IMR-90 (cell line): ENCODE measurements around the gene COIL. TPM values are rescaled to one million over a fixed set of nuclear protein-coding genes. Genes with fewer than 3 reads are reported as not detected.

Experiments used
- ATAC-seq: fragments of 200-7000 bp; cut with Tn5 transposase; 2 replicates; pipeline ENCODE4 v1.9.1; 2020; ENCODE audit warnings: low read depth, mild to moderate bottlenecking, moderate library complexity
- BruUV-seq: library from RNA; stranded (reverse); fragments of 400-500 nt; replicated peaks from 2 replicates; lab custom pipeline; 2021; lab: Mats Ljungman, UMichigan
- CTCF ChIA-PET: fragments of 300-600 bp; formaldehyde crosslinking; extraction: SDS; loops from one replicate; lab custom pipeline; 2021; ENCODE audit warnings: antibody characterized with exemption; lab: Yijun Ruan, JAX
- POLR2A ChIA-PET: fragments of 300-600 bp; sonication (Branson Sonifier 250); formaldehyde crosslinking; loops from one replicate; lab custom pipeline; 2022; ENCODE audit warnings: antibody characterized with exemption; ENCODE audit not compliant: unreplicated experiment; lab: Charles Lee
- DNase-seq: peaks from one replicate; pipeline ENCODE4 v3.0.0; 2013
- H2AFZ ChIP-seq: replicated peaks from 2 replicates; pipeline ENCODE3; 2013; ENCODE audit warnings: low read length, mild to moderate bottlenecking; ENCODE audit not compliant: poor library complexity
- H2AK5ac ChIP-seq: 2 replicates; pipeline ENCODE4 v1.6.1; 2013; ENCODE audit warnings: low read depth, low read length, inconsistent platforms
- H2AK9ac ChIP-seq: replicated peaks from 2 replicates; pipeline ENCODE3; 2013; ENCODE audit warnings: mild to moderate bottlenecking, low read depth, low read length, moderate library complexity; ENCODE audit not compliant: poor library complexity
- H2BK120ac ChIP-seq: 2 replicates; pipeline ENCODE4 v1.6.1; 2013; ENCODE audit warnings: low read depth, low read length, inconsistent platforms
- H2BK15ac ChIP-seq: 3 replicates; pipeline ENCODE4 v1.6.1; 2013; ENCODE audit warnings: low read depth, low read length, inconsistent platforms
- H2BK20ac ChIP-seq: 2 replicates; pipeline ENCODE4 v1.6.1; 2013; ENCODE audit warnings: low read depth, mild to moderate bottlenecking, inconsistent platforms, low read length, moderate library complexity
- H2BK5ac ChIP-seq: 2 replicates; pipeline ENCODE4 v1.6.1; 2013; ENCODE audit warnings: mild to moderate bottlenecking, low read depth, low read length, inconsistent platforms; ENCODE audit not compliant: poor library complexity, severe bottlenecking
- H3K14ac ChIP-seq: replicated peaks from 2 replicates; pipeline ENCODE4 v1.6.1; 2013; ENCODE audit warnings: low read depth, low read length, inconsistent platforms
- H3K18ac ChIP-seq: 2 replicates; pipeline ENCODE4 v1.6.1; 2013; ENCODE audit warnings: low read depth, low read length, control low read depth
- H3K23ac ChIP-seq: 2 replicates; pipeline ENCODE4 v1.6.1; 2013; ENCODE audit warnings: low read depth, low read length, inconsistent platforms
- H3K27ac ChIP-seq: 2 replicates; pipeline ENCODE4 v1.5.1; 2013; ENCODE audit warnings: mild to moderate bottlenecking, control low read depth, low read length; ENCODE audit not compliant: insufficient read depth
- H3K27me3 ChIP-seq: 2 replicates; pipeline ENCODE4 v1.6.1; 2013; ENCODE audit warnings: low read length; ENCODE audit not compliant: control insufficient read depth, insufficient read depth
- H3K36me3 ChIP-seq: 2 replicates; pipeline ENCODE4 v1.6.1; 2013; ENCODE audit warnings: low read length, mixed read lengths; ENCODE audit not compliant: control insufficient read depth, insufficient read depth
- H3K4ac ChIP-seq: 2 replicates; pipeline ENCODE4 v1.6.1; 2013; ENCODE audit warnings: low read depth, low read length, inconsistent platforms
- H3K4me1 ChIP-seq: 2 replicates; pipeline ENCODE4 v1.6.1; 2013; ENCODE audit warnings: low read length, mixed read lengths; ENCODE audit not compliant: control insufficient read depth, insufficient read depth
- H3K4me2 ChIP-seq: 2 replicates; pipeline ENCODE4 v1.6.1; 2013; ENCODE audit warnings: low read depth, mild to moderate bottlenecking, control low read depth, low read length, moderate library complexity
- H3K4me3 ChIP-seq: 2 replicates; pipeline ENCODE4 v1.5.1; 2013; ENCODE audit warnings: low read depth, mild to moderate bottlenecking, control low read depth, low read length, moderate library complexity; ENCODE audit not compliant: insufficient read depth
- H3K56ac ChIP-seq: 2 replicates; pipeline ENCODE4 v1.6.1; 2013; ENCODE audit warnings: low read length, inconsistent platforms; ENCODE audit not compliant: insufficient read depth; ENCODE audit errors: extremely low read depth
- H3K79me1 ChIP-seq, 2 experiments: 2 replicates each; pipeline ENCODE4 v1.6.1; 2013; ENCODE audit warnings: low read length in 2 of 2, inconsistent platforms in 1 of 2, low read depth in 1 of 2
- H3K9ac ChIP-seq: 2 replicates; pipeline ENCODE4 v1.6.1; 2013; ENCODE audit warnings: low read depth, low read length, control low read depth
- H3K9me1 ChIP-seq: 2 replicates; pipeline ENCODE4 v1.6.1; 2013; ENCODE audit warnings: low read length, inconsistent platforms; ENCODE audit not compliant: insufficient read depth
- H3K9me3 ChIP-seq: 2 replicates; pipeline ENCODE4 v1.6.1; 2013; ENCODE audit warnings: low read length; ENCODE audit not compliant: control insufficient read depth, insufficient read depth
- H4K20me1 ChIP-seq: 2 replicates; pipeline ENCODE4 v1.6.1; 2013; ENCODE audit warnings: low read length, inconsistent platforms; ENCODE audit not compliant: insufficient read depth
- H4K5ac ChIP-seq: 2 replicates; pipeline ENCODE4 v1.6.1; 2013; ENCODE audit warnings: mild to moderate bottlenecking, low read depth, low read length, control low read depth
- H4K8ac ChIP-seq, 2 experiments: 2 replicates each; pipeline ENCODE4 v1.6.1; 2013; ENCODE audit warnings: low read depth in 2 of 2, low read length in 2 of 2, control low read depth in 1 of 2, inconsistent platforms in 1 of 2
- H4K91ac ChIP-seq: 2 replicates; pipeline ENCODE4 v1.6.1; 2013; ENCODE audit warnings: low read depth, low read length, inconsistent platforms; ENCODE audit not compliant: insufficient read depth
- BHLHE40 ChIP-seq: fragments of 150-350 bp; IDR thresholded peaks from 2 replicates; pipeline ENCODE4 v1.6.1; 2016; ENCODE audit warnings: mild to moderate bottlenecking, low read depth, low read length
- CEBPB ChIP-seq: IDR thresholded peaks from 2 replicates; pipeline ENCODE4 v1.6.1; 2012; ENCODE audit warnings: low read depth, low read length, improper control_type of control experiment
- CHD1 ChIP-seq: IDR thresholded peaks from 2 replicates; pipeline ENCODE4 v1.6.1; 2012; ENCODE audit warnings: low read depth, low read length, improper control_type of control experiment
- CTCF ChIP-seq: conservative IDR thresholded peaks from 2 replicates; pipeline ENCODE4 v1.5.1; 2012; ENCODE audit warnings: mild to moderate bottlenecking, low read depth, low read length, improper control_type of control experiment
- ELK1 ChIP-seq: fragments of 150-350 bp; IDR thresholded peaks from 2 replicates; pipeline ENCODE4 v1.6.1; 2016; ENCODE audit warnings: low read depth, mild to moderate bottlenecking, low read length, moderate library complexity, borderline replicate concordance
- FOS ChIP-seq: fragments of 150-350 bp; IDR thresholded peaks from 2 replicates; pipeline ENCODE4 v1.6.1; 2016; ENCODE audit warnings: low read depth, low read length
- MAFK ChIP-seq: IDR thresholded peaks from 2 replicates; pipeline ENCODE4 v1.6.1; 2012; ENCODE audit warnings: low read depth, low read length, improper control_type of control experiment
- MAZ ChIP-seq: IDR thresholded peaks from 2 replicates; pipeline ENCODE4 v1.6.1; 2012; ENCODE audit warnings: low read depth, mild to moderate bottlenecking, low read length, improper control_type of control experiment, moderate library complexity, borderline replicate concordance
- MXI1 ChIP-seq: IDR thresholded peaks from 2 replicates; pipeline ENCODE4 v1.6.1; 2012; ENCODE audit warnings: low read depth, mild to moderate bottlenecking, low read length, moderate library complexity, borderline replicate concordance
- NFE2L2 ChIP-seq: fragments of 150-350 bp; IDR thresholded peaks from 2 replicates; pipeline ENCODE4 v1.6.1; 2016; ENCODE audit warnings: low read depth, mild to moderate bottlenecking, low read length
- POLR2A ChIP-seq: IDR thresholded peaks from 2 replicates; pipeline ENCODE4 v1.6.1; 2012; ENCODE audit warnings: mild to moderate bottlenecking, low read depth, low read length
- RAD21 ChIP-seq: IDR thresholded peaks from 2 replicates; pipeline ENCODE4 v1.6.1; 2012; ENCODE audit warnings: low read length, improper control_type of control experiment
- RCOR1 ChIP-seq: IDR thresholded peaks from 2 replicates; pipeline ENCODE4 v1.6.1; 2012; ENCODE audit warnings: mild to moderate bottlenecking, low read length, improper control_type of control experiment; ENCODE audit not compliant: insufficient replicate concordance
- RFX5 ChIP-seq: IDR thresholded peaks from 2 replicates; pipeline ENCODE4 v1.8.0; 2012; ENCODE audit warnings: low read depth, mild to moderate bottlenecking, low read length, moderate library complexity
- SMC3 ChIP-seq: fragments of 150-350 bp; IDR thresholded peaks from 2 replicates; pipeline ENCODE4 v1.6.1; 2016; ENCODE audit warnings: low read depth, mild to moderate bottlenecking, antibody characterized with exemption, low read length, moderate library complexity
- USF2 ChIP-seq: fragments of 150-350 bp; IDR thresholded peaks from 2 replicates; pipeline ENCODE4 v1.6.1; 2017; ENCODE audit warnings: mild to moderate bottlenecking, antibody characterized with exemption, low read length, low read depth
- WGBS, 2 experiments: methylation state at CpG; one replicate each; pipeline versions ENCODE4 v1.1.5 to v1.1.7; 2013; ENCODE audit warnings: missing lambda C conversion rate in 2 of 2; ENCODE audit not compliant: insufficient read length in 1 of 2; ENCODE audit errors: extremely low coverage in 2 of 2; 5-methylcytosine and 5-hydroxymethylcytosine counted together
- dilution Hi-C: fragments of 300-500 bp; cut with HindIII; formaldehyde crosslinking; loops from one replicate; pipeline ENCODE4 v1.14.3; 2018; ENCODE audit warnings: low sequenced_read_pairs; ENCODE audit not compliant: unreplicated experiment
- in situ Hi-C: fragments of 300-500 bp; cut with MboI; formaldehyde crosslinking; loops from 3 replicates; pipeline ENCODE4 v1.14.3; 2019; ENCODE audit warnings: low sequenced_read_pairs, inconsistent platforms, mixed read lengths
- intact Hi-C: fragments of 100-400 bp; cut with micrococcal nuclease; formaldehyde crosslinking; loops from 2 replicates; pipeline ENCODE4 v1.10.0; 2022
- polyA plus RNA-seq, 3 experiments: library from polyadenylated mRNA; depleted of rRNA; stranded (reverse); fragments of >200 nt; gene quantifications; 2 replicates each; pipeline ENCODE4 v1.2.3, GENCODE V29; 2012; ENCODE audit warnings: low replicate concordance in 1 of 3
- total RNA-seq: library from RNA; depleted of rRNA; stranded (reverse); fragments of >200 nt; gene quantifications from 2 replicates; pipeline ENCODE4 v1.2.3, GENCODE V29; 2012

The COIL gene
- total and polyA plus RNA-seq, 2 of the 4 experiments (the other 2 are of a cell fraction): 5.2 to 13.3 TPM

- WGBS, 2 experiments: 100% methylated on average over 5 of the region's 7 CpGs; no CpG with 5 or more reads in 1 of the 2 experiments
- Histone ChIP-seq H4K91ac (no peak overlapping the region), H2AFZ (no peak overlapping the region), H4K20me1 (0 out of 2 replicates have a peak, but pooled peaks cover 3% of the 10 kb centered on the region), H2BK5ac (no peak overlapping the region), H2BK120ac (no peak overlapping the region), H3K23ac (no peak overlapping the region), H2BK15ac (no peak overlapping the region), H2BK20ac (no peak overlapping the region), H2AK9ac (no peak overlapping the region), H3K4me3 (no peak overlapping the region), H3K4me2 (no peak overlapping the region), H3K14ac (no peak overlapping the region), H3K9me3 (no peaks in the 10 kb centered on the region), H3K9me1 (peaks cover 19% of the 10 kb centered on the region), H2AK5ac (no peak overlapping the region), H3K4me1 (peaks cover 5% of the 10 kb centered on the region; the same call in 1 of the 2 replicates), H3K27me3 (no peaks in the 10 kb centered on the region), H3K9ac (no peak overlapping the region), H3K36me3 (peaks cover 73% of the 10 kb centered on the region), H3K56ac (no peak overlapping the region), H3K4ac (no peak overlapping the region), H3K27ac (no peak overlapping the region), H4K8ac (no peak overlapping the region), H3K18ac (no peak overlapping the region), H4K5ac (no peak overlapping the region), H3K79me1 (peaks cover 24 to 41% of the 10 kb centered on the region in 2 experiments)
- intact Hi-C loops: no loop called here
- dilution Hi-C loops: no loop called here
- no TSS peak for BruUV-seq
- ChIA-PET POLR2A (no interaction called here), CTCF (no interaction called here)
- no peak for DNase-seq
- TF ChIP-seq MXI1 (no peak), NFE2L2 (no peak), CHD1 (no peak), RAD21 (no peak), CTCF (no peak), RFX5 (no peak), RCOR1 (no peak), MAFK (no peak), BHLHE40 (no peak), CEBPB (no peak), SMC3 (no peak), USF2 (no peak), MAZ (no peak), POLR2A (no peak), FOS (no peak), ELK1 (no peak)
- in situ Hi-C loops: no loop called here
- ATAC-seq: no peak
Measured at GRCh38 chr17:56899403-56899802, 61.4 kb downstream of the COIL start.
